IMR-90 (cell line): ENCODE measurements around the gene AGFG1.

Experiments used
- BHLHE40 ChIP-seq: fragments of 150-350 bp; IDR thresholded peaks from 2 replicates; pipeline ENCODE4 v1.6.1; 2016; ENCODE audit warnings: mild to moderate bottlenecking, low read depth, low read length
- CEBPB ChIP-seq: IDR thresholded peaks from 2 replicates; pipeline ENCODE4 v1.6.1; 2012; ENCODE audit warnings: low read depth, low read length, improper control_type of control experiment
- CTCF ChIP-seq: conservative IDR thresholded peaks from 2 replicates; pipeline ENCODE4 v1.5.1; 2012; ENCODE audit warnings: mild to moderate bottlenecking, low read depth, low read length, improper control_type of control experiment
- FOS ChIP-seq: fragments of 150-350 bp; IDR thresholded peaks from 2 replicates; pipeline ENCODE4 v1.6.1; 2016; ENCODE audit warnings: low read depth, low read length
- MAFK ChIP-seq: IDR thresholded peaks from 2 replicates; pipeline ENCODE4 v1.6.1; 2012; ENCODE audit warnings: low read depth, low read length, improper control_type of control experiment
- MAZ ChIP-seq: IDR thresholded peaks from 2 replicates; pipeline ENCODE4 v1.6.1; 2012; ENCODE audit warnings: low read depth, mild to moderate bottlenecking, low read length, improper control_type of control experiment, moderate library complexity, borderline replicate concordance
- NFE2L2 ChIP-seq: fragments of 150-350 bp; IDR thresholded peaks from 2 replicates; pipeline ENCODE4 v1.6.1; 2016; ENCODE audit warnings: low read depth, mild to moderate bottlenecking, low read length
- POLR2A ChIP-seq: IDR thresholded peaks from 2 replicates; pipeline ENCODE4 v1.6.1; 2012; ENCODE audit warnings: mild to moderate bottlenecking, low read depth, low read length
- RAD21 ChIP-seq: IDR thresholded peaks from 2 replicates; pipeline ENCODE4 v1.6.1; 2012; ENCODE audit warnings: low read length, improper control_type of control experiment
- USF2 ChIP-seq: fragments of 150-350 bp; IDR thresholded peaks from 2 replicates; pipeline ENCODE4 v1.6.1; 2017; ENCODE audit warnings: mild to moderate bottlenecking, antibody characterized with exemption, low read length, low read depth

- TF ChIP-seq CTCF (no peak), POLR2A (no peak), MAZ (no peak), RAD21 (no peak), CEBPB (no peak), MAFK (no peak), NFE2L2 (no peak), USF2 (no peak), FOS (no peak), BHLHE40 (no peak)
These were observed 98.7 kb downstream of the AGFG1 start for GRCh38 chr2:227570615-227571014.
